GM21447 (cell line): Measurements from ENCODE around the gene NSMCE1.

Experiments used
- ATAC-seq: cut with Tn5 transposase; IDR thresholded peaks from one replicate; pipeline ENCODE4 v1.9.1; 2021; ENCODE audit not compliant: unreplicated experiment

The NSMCE1 gene

DNA sequence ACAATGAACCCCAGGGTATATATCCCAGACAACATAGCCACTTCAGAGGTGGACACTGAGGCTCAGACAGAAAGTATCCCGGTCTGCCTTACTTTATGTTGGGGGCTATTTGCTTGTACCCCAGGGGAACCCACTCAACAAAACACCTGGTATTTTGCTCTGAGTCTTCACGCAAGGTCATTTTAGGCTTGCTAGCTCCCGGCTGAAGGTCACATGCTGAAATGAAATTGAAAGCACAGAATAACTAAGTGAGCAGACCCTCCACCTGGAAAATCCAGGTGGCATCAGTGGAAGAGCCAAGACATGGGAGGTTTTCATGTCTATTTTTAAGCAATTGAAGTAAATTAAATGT, 69.4 kb downstream of the NSMCE1 start:
- no peak for ATAC-seq

DNA sequence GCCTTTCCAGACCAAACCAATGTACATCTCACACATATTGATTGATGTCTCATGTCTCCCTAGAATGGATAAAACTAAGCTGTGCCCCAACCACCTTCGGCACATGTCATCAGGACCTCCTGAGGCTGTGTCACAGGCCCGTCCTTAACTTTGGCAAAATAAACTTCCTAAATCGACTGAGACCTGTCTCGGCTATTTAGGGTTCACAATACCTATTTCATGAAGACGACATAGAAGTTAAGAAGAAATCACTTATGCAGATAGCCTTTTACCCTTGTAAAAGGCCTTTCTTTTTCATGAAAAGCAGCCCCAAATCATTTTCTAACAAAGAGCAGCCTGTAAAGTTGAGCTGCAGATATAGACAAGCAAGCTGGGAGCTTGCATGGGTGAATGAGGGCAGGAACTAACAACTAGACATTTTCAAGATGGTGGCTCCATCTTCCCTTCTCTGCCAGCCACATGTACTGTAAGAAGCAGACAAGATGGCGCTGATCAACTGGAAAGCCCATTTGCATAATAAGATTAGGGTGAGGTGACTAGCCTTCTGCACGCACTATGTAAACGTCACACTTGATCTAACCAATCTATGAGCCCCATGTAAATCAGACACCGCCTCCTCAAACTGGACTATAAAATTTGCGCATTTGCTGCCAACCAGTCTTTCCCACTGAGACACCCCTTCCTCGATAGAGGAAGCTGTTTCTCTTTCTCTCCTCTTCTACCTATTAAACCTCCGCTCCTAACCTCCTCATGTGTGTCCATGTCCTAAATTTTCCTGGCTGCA, 69.9 kb downstream of the NSMCE1 start:
- no peak for ATAC-seq

DNA sequence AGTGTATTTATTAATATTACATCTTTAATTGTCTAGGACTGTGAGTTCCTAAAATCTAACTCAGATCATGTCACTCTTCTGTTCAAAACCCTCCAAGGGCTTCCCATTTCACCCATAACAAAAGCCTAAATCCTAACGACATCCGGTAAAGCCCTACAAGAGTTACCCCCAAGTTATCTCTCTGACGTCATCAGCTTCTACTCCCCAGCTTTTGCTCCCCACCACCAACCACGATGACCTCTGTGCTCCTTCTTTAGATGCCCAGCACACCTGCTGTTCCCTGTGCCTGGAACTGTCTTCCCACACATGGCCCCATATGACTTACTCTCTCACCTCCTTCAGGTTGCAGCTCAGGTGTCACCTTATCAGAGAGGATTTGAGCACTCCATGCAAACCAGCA, 71.6 kb downstream of the NSMCE1 start:
- ATAC-seq: no peak

DNA sequence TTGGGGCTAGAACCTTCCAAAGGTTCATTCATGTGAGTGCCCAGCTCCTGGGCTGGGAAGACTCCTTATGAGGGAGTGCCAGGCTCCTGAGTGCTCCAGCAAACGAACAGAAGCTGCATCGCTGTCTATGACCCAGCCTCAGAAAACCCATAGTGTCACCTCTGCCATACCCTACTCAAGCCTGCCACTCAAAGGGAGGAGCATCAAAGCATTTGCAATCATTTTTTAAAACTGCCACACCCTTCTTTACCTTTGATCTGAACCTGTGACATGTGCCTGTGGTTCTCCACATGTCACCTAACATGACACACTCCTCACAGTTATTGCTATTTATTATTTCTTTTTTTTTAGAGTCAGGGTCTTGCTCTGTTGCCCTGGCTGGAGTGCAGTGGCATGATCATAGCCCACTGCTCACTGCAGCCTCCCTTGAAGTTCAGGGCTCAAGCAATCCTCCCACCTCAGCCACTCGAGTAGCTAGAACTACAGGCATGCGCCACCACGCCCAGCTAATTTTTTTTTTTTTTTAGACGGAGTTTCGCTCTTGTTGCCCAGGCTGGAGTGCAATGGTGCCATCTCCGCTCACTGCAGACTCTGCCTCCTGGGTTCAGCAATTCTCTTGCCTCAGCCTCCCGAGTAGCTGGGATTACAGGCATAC, 72.5 kb downstream of the NSMCE1 start:
- no peak for ATAC-seq

DNA sequence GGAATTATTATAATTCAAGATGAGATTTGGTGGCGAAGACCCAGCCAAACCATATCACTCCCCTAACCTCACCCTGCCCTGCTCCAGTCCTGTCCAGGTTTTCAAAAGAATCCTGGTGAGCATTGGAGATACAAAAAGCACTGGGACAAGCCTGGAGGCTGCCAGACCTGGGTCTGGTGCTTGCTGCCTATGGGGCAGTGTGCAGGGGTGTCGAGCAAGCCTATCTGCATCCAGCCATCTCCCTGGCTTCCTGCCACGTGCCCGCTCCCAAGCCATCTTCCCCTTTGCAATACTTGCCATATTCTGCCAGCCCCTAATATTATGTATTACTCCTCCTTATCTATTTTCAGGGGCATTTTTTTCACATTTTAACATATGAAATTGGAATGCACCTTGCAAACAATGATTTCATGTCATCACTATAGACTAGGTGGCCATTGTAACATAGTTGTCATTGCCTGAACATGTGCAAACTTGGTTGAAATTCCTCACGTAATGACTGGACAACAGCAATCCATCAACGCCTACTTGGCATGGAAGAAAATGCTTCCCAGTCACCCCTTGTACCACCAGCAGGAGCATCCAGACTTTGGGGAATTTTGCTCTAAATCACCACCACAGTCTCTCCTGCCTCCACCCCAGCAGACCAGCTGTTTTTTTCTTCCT, 73.4 kb downstream of the NSMCE1 start:
- no peak for ATAC-seq

DNA sequence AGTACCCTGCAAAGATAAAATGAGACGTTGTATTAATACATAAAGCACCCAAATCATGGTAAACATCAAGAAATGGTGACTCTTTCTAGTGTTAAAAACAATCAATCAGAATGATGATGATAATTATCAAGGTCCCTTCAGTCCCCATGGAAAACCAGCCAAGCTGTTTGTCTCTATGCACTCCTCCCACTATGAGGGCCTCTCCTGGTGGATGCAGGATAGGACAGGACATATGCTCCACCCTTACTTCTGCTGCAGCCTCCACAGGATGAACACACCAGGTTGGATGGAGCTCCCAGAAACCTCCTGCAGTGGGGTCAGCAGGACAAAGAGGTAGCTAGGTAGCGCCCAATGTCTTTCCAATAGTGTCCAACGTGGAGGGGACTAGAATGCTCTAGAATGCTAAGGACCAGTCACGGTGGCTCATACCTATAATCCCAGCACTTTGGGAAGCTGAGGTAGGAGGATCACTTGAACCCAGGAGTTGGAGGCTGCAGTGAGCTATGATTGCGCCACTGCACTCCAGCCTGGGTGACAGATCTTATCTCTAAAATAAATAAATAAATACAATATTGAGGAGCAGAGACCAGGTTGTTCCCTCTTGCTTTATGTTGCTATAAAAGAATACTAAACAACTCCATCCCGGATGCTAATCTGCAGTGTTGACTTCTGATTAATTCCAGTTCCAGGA, 75.1 kb downstream of the NSMCE1 start:
- no peak for ATAC-seq

DNA sequence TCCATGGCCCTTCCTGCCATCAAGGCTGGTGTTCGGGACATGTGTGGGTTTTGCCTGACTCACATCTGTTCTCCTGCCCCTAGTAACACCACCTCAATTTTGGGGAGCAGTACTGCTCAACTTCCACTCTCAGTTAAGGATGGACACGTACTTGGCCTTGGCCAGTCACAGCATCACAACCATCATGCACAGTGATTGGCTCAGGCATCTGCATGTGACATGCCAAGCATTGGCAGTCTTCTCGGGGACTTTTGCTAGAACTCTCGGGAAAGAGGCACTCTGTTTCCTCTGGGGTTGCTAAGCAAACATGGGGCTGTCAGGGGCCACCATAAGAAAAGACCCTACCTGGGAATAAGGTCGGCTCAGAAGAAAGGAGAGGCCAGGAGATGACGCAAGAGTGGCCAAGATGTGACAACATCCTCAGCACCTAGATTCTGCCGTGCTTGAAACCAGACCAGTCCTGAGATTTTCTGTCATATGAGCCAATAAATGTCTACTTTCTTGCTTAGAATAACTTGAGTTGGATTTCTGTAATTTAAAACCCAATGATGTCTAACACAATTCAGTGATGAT, 77.1 kb downstream of the NSMCE1 start:
- ATAC-seq: no peak

DNA sequence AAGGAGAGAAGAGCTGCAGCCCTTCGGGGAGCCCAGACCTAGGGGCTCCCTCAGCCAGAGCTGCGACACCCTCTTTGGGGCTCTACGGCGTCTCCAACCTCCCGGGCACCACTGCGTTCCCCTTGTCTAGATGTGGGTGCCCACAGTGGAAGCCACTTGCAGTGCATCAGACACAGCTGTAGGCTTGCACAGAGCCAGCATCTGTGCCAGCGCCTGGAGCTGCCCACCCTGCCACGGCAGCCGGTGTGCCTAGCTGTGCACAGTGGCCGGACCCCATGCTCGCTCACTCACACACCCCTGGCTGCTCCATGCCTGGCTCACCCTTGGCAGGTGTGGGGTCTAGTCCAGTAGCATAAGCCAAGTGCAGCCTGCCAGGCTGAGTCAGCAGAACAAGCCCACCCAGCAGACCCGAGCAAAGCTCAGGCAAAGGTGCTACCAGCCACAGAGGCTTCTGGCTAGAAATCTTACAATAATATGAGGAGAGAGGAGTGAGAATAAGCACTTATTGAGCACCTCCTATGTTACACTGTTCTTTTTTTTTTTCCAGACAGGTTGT, 78.2 kb downstream of the NSMCE1 start:
- no peak for ATAC-seq

DNA sequence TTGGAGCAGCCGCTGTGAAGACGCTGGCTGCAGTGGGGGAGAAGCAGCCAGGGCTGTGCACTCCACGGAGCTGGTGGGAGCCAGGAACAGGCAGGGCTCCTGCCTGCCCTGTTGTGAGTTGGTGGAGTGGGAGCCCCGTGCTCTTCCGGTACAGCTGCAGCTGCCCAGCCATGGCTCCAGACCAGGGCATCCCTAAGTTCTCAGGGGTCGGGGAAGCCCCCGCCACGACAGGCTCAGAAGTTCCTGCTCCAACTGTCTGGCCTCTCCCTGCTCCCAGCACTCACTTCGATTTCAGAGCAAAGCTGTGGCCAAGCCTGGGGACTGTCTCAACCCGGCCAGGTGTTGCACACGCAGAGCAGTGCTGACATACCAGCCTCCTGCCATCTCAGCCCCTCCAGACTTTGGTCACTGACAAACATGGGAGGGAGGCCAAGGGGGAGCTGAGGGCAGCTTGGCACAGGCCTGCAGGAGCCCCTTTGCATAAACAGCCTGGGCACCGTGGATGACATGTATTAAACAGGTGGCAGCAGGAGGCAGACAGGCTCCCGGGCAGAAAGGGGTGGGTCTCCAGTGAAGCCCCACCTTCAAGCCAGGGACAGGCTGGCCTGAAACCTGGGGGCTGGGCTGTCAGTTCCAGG, 79.1 kb downstream of the NSMCE1 start:
- no peak for ATAC-seq

DNA sequence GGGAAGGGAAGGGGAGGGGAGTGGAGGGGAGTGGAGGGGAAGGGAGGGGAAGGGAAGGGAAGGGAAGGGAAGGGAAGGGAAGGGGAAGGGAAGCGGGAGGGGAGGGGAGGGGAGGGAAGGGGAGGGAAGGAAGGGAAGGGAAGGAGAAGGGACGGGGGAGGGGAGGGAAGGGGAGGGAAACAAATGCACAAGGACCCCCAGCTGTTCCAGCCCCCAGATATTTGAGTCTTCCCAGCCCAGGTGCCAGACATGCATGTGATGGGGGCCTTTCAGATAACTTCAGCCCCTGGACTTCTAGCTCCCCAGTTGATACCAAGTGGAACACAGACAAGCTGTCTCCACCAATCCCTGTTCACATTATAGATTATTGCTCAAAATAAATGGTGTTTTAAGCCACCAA, 79.9 kb downstream of the NSMCE1 start:
- no peak for ATAC-seq

DNA sequence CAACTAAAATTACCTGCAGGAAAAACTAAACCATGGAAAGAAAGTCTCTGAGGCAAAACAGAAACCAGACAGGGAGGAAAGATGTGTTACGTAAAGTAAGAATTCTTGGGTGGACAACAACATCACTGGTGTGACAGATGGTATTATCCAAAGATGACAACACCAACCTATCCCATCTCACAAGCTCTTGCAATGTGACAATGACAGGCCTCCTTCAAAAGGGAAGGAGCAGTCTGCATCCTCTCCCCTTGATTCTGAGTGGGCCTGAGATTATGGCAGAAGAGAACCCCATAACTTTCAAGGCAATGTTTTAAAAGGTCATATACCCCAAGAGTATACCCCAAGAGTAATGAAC, 82.8 kb downstream of the NSMCE1 start:
- ATAC-seq: no peak

DNA sequence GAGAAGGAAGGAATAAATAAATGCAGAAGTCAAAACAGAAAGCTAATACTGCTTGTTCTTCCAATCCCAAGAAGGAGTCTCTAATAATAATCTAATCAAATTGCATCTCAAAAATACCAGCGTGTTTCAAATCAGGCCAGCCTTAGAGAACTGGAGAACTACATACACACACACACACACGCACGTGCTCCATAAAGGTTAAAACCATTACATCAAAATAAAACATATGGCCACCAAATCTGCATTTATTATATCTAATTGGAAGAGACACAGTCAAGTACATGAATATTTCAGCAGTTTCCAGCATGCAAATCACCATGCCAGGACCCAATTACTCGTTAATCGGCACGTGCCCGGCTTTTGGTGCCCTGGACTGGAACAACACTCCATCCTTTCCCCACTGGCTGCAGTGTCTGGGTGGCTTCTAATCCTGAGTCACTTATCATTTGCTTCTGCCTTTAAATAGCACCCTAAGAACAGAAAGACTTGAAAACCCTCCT, 85.6 kb downstream of the NSMCE1 start:
- ATAC-seq: no peak

DNA sequence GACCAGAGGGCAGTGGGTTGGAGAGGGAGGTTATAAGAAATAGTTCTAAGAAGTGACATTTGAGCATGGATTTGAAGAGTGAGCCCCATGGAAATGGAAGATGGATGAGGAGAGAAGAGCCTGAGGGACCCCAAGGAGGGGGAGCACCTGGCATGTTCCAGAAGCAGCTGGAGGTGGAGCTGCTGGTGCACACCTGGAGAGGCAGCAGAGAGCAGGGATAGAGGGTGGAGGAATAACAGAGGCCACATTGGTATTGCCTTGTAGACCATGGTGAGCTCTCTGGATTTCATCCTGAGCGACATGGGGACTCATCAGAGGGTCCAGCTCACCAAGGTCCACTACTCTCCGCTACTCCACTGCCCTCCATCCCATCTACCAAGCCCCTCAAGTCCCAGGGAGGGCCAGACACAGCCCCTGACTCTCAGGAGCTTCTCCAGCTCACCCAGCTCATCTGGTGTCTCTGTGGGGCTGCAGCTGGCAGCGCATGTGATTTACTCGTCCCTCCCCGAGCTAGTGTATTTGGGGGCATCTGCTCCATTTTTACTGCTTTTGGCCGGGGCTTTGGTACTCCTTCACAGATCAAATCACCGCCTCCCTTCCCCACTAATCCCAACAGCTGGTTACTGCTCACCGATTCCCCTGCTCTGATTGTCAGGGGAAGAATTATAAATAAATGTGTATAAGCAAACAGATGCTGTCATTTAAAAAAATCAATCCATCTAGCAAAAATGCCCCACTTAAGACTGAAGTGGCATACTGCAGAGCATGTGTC, 87.4 kb downstream of the NSMCE1 start:
- no peak for ATAC-seq

DNA sequence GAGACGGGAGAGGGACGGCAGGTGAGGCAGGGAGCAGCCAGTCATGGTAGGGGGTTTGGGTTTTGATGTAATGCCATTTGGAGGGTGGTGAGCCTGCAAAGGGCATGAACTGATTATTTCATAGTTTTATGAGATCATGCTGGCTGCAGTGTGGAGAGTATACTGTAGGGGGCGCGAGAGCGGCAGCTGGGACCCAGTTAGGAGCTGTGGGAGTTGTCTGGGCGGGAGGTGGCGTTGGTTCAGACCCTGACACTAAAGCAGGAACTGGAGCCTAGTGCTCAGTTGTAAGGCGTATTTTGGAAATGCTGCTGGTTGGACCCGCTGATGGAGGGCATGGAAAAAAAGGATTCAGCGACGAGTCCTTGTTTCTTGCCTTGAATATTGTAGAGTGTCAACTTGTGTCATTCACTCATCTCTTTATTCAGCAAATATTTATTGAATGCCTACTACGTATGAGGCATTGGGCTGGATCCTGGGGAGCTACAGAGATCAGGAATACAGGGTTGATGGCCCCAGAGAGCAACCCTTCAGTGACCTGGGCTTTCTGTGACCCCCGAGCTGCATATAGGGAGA, 89.0 kb downstream of the NSMCE1 start:
- ATAC-seq: peak; percentile 81

DNA sequence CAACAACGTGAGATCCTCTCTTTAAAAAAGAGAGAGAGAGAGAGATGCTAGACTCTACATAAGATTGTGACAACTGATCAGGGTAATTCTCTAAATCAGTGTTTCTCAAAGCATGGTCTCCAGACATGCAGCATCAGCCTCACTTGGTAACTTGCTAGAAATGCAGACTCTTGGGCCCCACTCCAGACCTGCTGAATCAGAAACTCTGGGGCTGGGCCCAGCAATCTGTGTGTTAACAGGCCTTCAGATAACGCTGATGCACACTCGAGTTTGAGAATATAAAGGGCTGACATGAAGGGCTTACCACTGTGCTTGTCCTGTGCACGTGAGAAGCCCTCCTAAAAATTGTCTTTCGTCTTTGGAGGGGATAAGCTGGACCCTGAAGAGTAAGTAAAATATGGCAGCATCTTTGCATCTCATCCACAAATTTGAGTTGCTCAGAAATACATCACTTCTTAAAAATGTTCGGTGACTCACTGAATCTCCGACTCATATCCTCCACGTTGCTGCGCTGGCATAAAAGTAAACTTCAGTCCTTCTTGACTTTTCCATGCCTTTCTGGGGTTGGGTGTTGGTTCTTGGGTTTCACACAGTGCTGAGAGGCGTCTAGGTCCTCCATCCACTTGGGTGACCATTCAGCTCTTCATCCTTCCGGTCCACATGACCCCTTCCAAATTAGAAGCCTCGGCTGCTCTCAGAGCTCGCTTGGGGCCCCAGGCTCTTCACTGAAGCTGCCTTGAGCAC, 91.4 kb downstream of the NSMCE1 start:
- ATAC-seq: no peak

DNA sequence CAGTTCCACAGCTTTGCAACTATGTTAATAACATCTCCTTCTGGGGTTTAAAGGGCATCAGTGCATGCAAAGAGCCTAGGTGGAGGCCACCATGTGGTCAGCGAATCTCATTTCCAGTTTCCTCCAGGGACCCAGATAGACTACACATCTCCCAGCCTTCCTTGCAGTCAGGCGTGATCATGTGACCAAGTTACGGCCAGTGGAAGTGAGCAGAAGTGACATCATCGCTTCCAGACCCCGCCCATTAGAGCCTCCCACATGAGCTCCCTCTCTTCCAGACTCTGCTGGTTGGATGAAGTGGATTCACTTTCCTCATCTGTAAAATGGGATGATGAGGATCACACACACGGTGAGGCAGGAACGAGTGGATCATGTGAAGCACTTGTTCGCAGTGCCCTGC, 92.7 kb downstream of the NSMCE1 start:
- ATAC-seq: no peak
